ENCODE data around the gene BRS3.

GRCh38 chrX:136496764-136497555 lies 9.2 kb downstream of the BRS3 start:
- peak; percentile 48; the same call in 1 of the 2 replicates for TF ChIP-seq POLR2AphosphoS5 (IDR thresholded peaks at IDR 0.05; ENCODE audit: low read depth, low read length)
- TF ChIP-seq, protein P1, sequence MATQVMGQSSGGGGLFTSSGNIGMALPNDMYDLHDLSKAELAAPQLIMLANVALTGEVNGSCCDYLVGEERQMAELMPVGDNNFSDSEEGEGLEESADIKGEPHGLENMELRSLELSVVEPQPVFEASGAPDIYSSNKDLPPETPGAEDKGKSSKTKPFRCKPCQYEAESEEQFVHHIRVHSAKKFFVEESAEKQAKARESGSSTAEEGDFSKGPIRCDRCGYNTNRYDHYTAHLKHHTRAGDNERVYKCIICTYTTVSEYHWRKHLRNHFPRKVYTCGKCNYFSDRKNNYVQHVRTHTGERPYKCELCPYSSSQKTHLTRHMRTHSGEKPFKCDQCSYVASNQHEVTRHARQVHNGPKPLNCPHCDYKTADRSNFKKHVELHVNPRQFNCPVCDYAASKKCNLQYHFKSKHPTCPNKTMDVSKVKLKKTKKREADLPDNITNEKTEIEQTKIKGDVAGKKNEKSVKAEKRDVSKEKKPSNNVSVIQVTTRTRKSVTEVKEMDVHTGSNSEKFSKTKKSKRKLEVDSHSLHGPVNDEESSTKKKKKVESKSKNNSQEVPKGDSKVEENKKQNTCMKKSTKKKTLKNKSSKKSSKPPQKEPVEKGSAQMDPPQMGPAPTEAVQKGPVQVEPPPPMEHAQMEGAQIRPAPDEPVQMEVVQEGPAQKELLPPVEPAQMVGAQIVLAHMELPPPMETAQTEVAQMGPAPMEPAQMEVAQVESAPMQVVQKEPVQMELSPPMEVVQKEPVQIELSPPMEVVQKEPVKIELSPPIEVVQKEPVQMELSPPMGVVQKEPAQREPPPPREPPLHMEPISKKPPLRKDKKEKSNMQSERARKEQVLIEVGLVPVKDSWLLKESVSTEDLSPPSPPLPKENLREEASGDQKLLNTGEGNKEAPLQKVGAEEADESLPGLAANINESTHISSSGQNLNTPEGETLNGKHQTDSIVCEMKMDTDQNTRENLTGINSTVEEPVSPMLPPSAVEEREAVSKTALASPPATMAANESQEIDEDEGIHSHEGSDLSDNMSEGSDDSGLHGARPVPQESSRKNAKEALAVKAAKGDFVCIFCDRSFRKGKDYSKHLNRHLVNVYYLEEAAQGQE (IDR thresholded peaks at IDR 0.05; ENCODE audit: insufficient read depth in 1 of 2, low read depth in 2 of 2, low read length in 2 of 2) = no peak

Measured in PFSK-1 (cell line).